HS-5 (cell line): ENCODE results near the gene CFAP141.
"Not testable (repeated sequence)": the region's sequence is repeated elsewhere in the genome, so short reads cannot be mapped to it uniquely, and the experiment has no call there.

Source experiments
- DNase-seq: peaks from one replicate; pipeline ENCODE4 v3.0.0-alpha.2; 2012; ENCODE audit warnings: low read depth

CFAP141 gene

GRCh38 chr1:154206196-154206595 lies at the start of gene CFAP141:
Gene CFAP141 (minus strand): TSS chr1:154206333. CDS start chr1:154206307, 26 bp downstream.
- DNase-seq, result no peak

DNA sequence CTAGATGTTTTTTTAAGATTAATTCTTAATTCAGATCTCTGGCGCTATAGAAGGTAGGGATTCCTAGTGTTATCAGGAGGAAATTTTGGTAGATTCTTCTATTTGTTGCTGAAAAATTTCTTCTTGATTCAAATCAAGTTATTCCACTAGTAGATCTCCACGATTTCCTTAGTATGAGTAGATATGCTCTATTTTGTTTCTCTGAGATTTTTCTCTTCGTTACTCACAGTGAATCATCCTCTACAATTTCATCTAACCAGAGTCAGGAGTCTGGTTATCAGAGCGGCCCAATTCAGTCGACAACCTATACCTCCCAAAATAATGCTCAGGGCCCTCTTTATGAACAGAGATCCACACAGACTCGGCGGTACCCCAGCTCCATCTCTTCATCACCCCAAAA lies 47.5 kb upstream of the CFAP141 start:
- no peak for DNase-seq

GRCh38 chr1:154241703-154242351 lies 35.7 kb upstream of the CFAP141 start:
- DNase-seq, result no peak

GRCh38 chr1:154240294-154240833 lies 34.2 kb upstream of the CFAP141 start:
- no peak for DNase-seq

DNA sequence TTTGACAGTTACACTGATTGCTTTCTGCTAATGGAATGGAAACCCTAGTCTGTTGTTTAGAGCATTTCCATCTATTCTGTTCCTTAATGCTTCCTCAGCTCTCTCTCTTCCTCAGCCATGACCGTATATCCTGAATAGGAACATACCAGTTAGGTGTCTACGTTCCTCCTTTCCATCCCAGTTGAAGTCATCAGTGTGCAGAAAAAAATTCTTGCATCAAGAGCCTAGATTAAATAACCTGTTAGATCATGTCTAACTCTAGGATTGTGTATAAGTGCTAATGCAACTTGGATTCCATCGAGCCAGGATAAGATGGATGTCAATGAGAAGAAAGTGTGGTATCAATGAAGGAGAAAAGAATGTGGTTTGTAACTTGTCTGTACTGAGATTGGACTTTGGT lies 33.4 kb upstream of the CFAP141 start:
- DNase-seq, result no peak

DNA sequence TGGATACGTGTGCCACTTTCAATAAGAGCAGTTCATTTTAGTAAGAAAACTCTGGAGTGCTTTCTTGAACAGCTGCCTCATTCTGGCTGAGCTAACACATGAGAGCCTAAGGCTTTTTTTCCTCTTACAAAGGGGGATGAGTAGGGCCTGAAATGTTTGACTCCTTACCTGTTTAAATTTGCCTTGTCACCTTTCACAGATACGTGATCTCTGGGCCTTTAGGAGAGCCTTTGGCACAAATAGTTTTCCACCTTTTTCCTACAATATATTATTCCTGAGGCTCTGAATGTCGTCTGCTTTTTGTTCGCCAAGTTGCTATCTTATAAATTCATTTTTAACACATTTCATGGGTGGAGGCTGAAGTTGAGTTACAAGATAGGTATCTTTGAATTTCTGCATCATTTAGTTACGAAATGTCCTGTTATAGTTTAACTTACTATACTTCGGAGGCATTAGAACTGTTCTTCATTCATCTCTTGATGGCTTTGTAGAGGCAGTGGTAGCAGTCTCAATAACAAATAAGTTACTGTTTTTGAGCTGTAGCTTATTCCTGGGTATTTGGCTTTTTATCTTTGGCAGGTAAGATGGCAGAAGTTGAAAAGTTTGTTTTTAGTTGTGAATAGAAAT lies 31.9 kb upstream of the CFAP141 start:
- no peak for DNase-seq

DNA sequence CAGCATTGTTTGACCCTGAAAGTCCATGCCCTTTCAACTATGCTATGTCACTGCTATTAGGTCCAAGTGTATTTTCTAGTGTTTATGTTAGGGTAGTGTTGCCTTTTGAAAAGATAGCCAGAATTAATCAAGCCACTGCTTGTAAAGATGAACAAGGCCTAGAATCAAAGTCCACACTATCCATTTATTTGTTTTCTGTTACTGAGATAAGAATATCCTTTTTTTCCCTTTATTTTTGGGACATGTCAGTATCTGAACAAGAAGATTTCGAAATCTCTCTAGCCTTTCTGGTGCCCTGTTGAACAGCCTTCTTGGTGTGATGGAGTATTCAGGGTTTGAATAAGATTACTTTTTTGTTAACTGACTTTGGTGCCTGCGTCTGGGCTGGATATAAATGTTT lies 31.3 kb upstream of the CFAP141 start:
- no peak for DNase-seq

DNA sequence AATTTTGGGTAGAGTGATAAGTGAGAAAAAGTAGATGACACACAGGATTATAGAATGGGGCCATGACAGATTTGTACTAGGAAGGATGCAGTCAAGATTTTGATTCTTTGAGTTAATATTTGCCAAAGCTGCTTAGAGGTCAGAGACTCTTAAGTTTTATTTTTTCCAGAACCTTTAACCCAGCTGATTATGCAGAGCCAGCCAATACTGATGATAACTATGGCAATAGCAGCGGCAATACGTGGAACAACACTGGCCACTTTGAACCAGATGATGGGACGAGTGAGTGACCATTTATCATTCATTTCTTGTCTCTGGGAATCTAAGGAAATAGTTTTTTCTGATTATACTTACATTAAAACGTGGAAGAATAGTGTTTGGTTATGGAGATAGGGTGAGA lies 30.7 kb upstream of the CFAP141 start:
- DNase-seq, result no peak

GRCh38 chr1:154233127-154233526 lies 27.0 kb upstream of the CFAP141 start:
- DNase-seq, result not testable (repeated sequence)

GRCh38 chr1:154231112-154231511 lies 25.0 kb upstream of the CFAP141 start:
- not testable (repeated sequence) for DNase-seq

DNA sequence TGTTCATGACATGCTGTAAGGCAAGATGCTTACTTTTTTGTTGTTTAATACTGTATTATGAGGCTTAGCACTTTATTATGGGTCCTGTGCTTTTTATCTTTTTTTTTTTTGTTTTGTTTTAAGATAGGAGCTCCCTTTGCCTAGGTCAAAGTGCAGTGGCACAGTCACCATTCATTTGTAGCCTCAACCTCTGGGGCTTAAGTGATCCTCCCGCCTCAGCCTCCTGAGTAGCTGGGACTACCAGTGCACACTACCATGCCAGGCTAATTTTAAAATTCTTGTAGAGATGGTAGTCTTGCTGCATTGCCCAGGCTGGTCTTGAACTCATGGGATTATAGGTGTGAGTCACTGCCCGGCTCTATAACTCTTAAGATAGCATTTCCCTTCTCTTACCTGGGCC lies 19.2 kb upstream of the CFAP141 start:
- DNase-seq, result no peak

DNA sequence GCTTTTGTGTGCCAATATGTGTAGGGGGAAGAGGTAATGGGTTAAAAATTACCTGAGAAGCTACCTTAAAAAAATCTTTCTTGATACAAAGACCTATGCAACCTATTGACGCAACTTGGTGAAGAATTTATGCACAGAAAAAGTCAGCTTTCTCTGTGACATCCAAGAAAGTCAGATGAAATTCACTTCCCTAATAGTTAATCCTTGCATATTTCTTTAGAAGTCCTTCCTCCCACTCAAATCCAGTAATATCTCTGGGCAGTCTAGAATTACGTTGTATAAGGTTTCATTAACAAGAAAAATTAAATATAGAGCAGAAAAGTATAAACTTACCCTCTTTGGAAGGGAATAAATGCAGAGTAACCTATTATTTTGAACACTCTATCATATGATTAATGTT lies 17.5 kb upstream of the CFAP141 start:
- DNase-seq, result no peak

DNA sequence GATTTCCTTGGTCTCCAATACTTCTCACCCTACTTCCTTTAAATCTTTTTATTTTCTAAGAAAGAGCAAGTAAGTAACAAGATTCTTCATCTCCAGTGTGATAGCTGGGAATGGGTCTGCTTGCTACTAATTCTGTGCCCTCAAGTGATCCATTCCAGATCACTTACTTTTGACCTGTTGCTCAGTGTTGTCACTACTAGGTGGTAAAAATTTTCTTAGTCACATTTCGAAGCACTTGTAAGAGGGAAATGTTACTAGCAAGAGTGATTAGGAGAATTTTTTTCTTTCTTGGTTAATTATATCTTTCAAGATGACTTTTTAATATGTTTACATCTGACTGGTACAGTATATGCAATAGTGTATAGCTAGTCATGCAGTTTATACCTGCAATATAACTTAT lies 16.8 kb upstream of the CFAP141 start:
- no peak for DNase-seq

- no peak for DNase-seq
Observed at GRCh38 chr1:154222518-154222917, 16.4 kb upstream of the CFAP141 start.

GRCh38 chr1:154221278-154222001 lies 15.3 kb upstream of the CFAP141 start:
- DNase-seq, result no peak

DNA sequence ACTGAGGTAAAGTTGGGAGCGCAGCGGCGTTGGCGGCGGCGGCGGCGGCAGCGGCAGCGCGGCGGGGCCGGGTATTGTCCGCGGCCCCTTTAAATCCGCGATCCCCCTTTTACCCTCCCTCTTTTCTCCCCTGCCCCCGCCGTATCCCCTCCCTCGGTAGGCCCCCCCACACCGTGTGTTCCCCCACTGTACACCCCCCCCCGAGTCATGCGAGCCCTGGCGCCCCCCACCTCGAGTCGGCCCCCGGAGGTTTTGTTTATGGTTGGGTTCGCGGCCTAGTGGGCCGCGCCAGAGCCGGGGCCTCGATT lies 14.8 kb upstream of the CFAP141 start:
- DNase-seq, result no peak

DNA sequence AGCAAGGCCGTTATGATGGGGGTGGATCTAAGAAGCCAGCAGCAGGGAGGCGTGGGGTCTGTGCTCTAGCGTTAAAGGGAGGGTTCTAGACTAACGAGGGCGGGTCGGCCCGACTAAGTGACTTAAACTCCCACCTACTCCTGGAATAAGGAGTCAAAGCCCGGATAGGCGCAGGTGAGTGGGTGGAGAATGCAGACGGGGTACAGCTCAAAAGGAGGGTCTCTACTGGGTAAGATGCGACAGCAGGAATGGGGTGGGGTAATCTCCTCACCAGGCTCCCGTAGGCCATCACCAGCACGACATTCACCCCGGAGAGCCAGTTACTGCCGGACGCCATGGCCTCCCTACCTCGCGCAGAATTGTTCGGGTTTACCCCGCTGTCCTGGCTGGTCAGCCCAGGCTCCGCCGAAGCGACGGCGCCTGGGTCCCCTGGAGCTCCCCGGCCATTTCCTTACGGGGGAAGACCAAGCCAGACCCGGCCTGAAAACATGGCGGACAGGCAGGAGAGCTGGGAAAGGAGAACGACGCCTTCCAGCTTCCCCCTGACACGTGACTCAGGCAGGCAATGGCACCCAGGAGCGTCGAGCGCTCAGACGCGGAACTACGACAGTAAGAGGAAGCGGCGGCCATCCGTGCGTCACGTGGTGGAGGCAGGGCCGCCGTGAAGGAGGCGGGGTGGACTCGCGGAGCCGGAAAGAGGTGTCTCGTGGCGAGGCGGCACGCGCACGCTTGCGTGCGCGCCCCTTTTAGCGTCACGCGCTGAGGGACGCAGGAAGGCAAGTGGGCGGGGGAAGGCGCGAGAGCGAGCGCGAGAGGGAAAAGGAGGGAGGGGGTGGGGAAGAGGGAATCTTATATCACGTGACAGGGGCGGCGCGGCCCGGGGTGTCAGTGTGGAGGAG lies 14.2 kb upstream of the CFAP141 start, which contains the start of gene UBAP2L:
Gene UBAP2L (plus strand): TSS at position 885 of the 899 bp plus-strand sequence. CDS start 4,169 bp downstream, outside the sequence.
- peak; percentile 97 for DNase-seq

GRCh38 chr1:154219541-154219940 lies 13.4 kb upstream of the CFAP141 start:
- no peak for DNase-seq

GRCh38 chr1:154218545-154218944 lies 12.4 kb upstream of the CFAP141 start:
- DNase-seq, result no peak

DNA sequence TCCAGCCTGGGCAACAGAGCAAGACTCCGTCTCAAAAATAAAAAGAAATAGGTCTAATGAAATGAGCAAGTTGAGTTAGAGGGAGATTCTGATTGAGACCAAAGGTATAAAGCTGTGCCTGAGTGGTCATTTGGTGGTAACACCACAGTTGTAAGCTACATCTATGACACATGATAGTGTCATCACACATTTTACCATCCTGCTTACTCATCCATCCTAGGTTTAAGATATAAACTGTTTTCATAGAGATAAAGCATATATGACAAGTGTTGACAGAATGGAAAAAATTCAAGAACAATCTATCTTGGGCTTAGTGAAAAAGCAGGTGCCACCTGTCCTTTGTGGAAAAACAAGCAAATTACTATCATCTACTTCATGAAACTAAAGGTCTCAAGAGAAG lies 7.1 kb upstream of the CFAP141 start:
- DNase-seq, result peak; percentile 69

- DNase-seq, result no peak
Observed at GRCh38 chr1:154212083-154212482, 6.0 kb upstream of the CFAP141 start.
